Esophagus muscularis mucosa (tissue), 4 donors: ENCODE results near the gene TENM3. TPM values are rescaled to one million over a fixed set of nuclear protein-coding genes. Genes with fewer than 3 reads are reported as not detected.

Experiments
- DNase-seq: peaks from one replicate; pipeline ENCODE4 v3.0.0-alpha.2; 2017; ENCODE audit errors: extremely low spot score
- H3K27ac ChIP-seq, 4 donors: fragments of 200-600 bp; sonication (generic); replicated peaks in 1 of 4; 1 replicate in 3 of 4; 2 replicates in 1 of 4; pipeline ENCODE4 v1.5.1; 2016 to 2019; ENCODE audit warnings: mild to moderate bottlenecking in 1 of 4
- H3K27me3 ChIP-seq, 4 donors: fragments of 200-600 bp; sonication (generic); one replicate each; pipeline versions ENCODE4 v1.5.1 to v1.6.0; 2016 to 2019
- H3K36me3 ChIP-seq, 4 donors: fragments of 200-600 bp; sonication (generic); one replicate each; pipeline ENCODE4 v1.5.1; 2016 to 2019
- H3K4me1 ChIP-seq, 4 donors: fragments of 200-600 bp; sonication (generic); one replicate each; pipeline ENCODE4 v1.5.1; 2016 to 2019
- H3K4me3 ChIP-seq, 4 donors: fragments of 200-600 bp; sonication (generic); 1 replicate in 2 of 4; 2 replicates in 2 of 4; pipeline ENCODE4 v1.5.1; 2016 to 2019; ENCODE audit warnings: mild to moderate bottlenecking in 4 of 4, moderate library complexity in 1 of 4
- H3K9me3 ChIP-seq, 4 donors: fragments of 200-600 bp; sonication (generic); 1 replicate in 3 of 4; 2 replicates in 1 of 4; pipeline ENCODE4 v1.5.1; 2016 to 2019
- EP300 ChIP-seq: sonication (generic); formaldehyde crosslinking; IDR thresholded peaks from one replicate; pipeline ENCODE4 v1.6.1; 2017; ENCODE audit warnings: antibody characterized with exemption
- POLR2A ChIP-seq: fragments of 450-650 bp; IDR thresholded peaks from one replicate; pipeline ENCODE4 v1.6.1; 2017; ENCODE audit warnings: antibody characterized with exemption, moderate library complexity, mild to moderate bottlenecking, low read depth
- POLR2AphosphoS5 ChIP-seq, 2 donors: sonication (generic); formaldehyde crosslinking; IDR thresholded peaks; one replicate each; pipeline ENCODE4 v1.6.1; 2017; ENCODE audit warnings: antibody characterized with exemption in 2 of 2
- WGBS: methylation state at CpG from one replicate; pipeline ENCODE4 v1.1.5; 2018; 5-methylcytosine and 5-hydroxymethylcytosine counted together
- intact Hi-C: fragments of 100-400 bp; cut with DNase I; formaldehyde crosslinking; loops from one replicate; pipeline ENCODE4 v1.15.1; 2023
- total RNA-seq, 4 donors: library from RNA; depleted of rRNA; stranded (reverse); fragments of >200 nt; gene quantifications; one replicate each; pipeline versions ENCODE4 v1.1.0 to v1.2.1, GENCODE V29; 2016
- TF ChIP-seq, protein P1 (sequence below), 3 experiments: fragments of 200-600 bp in 2 of 3; fragments of 450-650 bp in 1 of 3; sonication (generic) in 2 of 3; IDR thresholded peaks; one replicate each; pipeline ENCODE4 v1.5.1; 2017 to 2019; ENCODE audit warnings: antibody characterized with exemption in 3 of 3, mild to moderate bottlenecking in 2 of 3, moderate library complexity in 1 of 3

The TENM3 gene
- total RNA-seq, 4 donors from 2014 or later = 16.2 to 30.5 (median 28.3) TPM

- no peaks in the 10 kb centered on the region for H3K36me3 ChIP-seq
- no peak overlapping the region for H3K4me3 ChIP-seq
- H3K4me1 ChIP-seq = peaks cover 0 to 27% (median 24%) of the 10 kb centered on the region in 4 donors
- peak overlapping the region; percentile 53 to 81 (median 74) for H3K27ac ChIP-seq
- intact Hi-C loops = no loop called here
- DNase-seq = no peak
- no peaks in the 10 kb centered on the region for H3K9me3 ChIP-seq
- TF ChIP-seq EP300 = no peak
- TF ChIP-seq POLR2A = no peak
- TF ChIP-seq POLR2AphosphoS5 (IDR thresholded peaks at IDR 0.05) = peak in 1 of 2 donors; percentile 49
- TF ChIP-seq, protein P1, sequence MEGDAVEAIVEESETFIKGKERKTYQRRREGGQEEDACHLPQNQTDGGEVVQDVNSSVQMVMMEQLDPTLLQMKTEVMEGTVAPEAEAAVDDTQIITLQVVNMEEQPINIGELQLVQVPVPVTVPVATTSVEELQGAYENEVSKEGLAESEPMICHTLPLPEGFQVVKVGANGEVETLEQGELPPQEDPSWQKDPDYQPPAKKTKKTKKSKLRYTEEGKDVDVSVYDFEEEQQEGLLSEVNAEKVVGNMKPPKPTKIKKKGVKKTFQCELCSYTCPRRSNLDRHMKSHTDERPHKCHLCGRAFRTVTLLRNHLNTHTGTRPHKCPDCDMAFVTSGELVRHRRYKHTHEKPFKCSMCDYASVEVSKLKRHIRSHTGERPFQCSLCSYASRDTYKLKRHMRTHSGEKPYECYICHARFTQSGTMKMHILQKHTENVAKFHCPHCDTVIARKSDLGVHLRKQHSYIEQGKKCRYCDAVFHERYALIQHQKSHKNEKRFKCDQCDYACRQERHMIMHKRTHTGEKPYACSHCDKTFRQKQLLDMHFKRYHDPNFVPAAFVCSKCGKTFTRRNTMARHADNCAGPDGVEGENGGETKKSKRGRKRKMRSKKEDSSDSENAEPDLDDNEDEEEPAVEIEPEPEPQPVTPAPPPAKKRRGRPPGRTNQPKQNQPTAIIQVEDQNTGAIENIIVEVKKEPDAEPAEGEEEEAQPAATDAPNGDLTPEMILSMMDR (IDR thresholded peaks at IDR 0.05) = no peak
- 12% methylated on average over 2 of the region's 2 CpGs for WGBS
- no peaks in the 10 kb centered on the region for H3K27me3 ChIP-seq
Observed at GRCh38 chr4:182207830-182208396, 35.3 kb upstream of the TENM3 start.

- TF ChIP-seq EP300 = no peak
- no peak for TF ChIP-seq POLR2AphosphoS5 (IDR thresholded peaks at IDR 0.05)
- TF ChIP-seq, protein P1 (IDR thresholded peaks at IDR 0.05) = no peak
- TF ChIP-seq POLR2A = no peak
Observed at GRCh38 chr4:182208526-182209050, 34.6 kb upstream of the TENM3 start.

DNA sequence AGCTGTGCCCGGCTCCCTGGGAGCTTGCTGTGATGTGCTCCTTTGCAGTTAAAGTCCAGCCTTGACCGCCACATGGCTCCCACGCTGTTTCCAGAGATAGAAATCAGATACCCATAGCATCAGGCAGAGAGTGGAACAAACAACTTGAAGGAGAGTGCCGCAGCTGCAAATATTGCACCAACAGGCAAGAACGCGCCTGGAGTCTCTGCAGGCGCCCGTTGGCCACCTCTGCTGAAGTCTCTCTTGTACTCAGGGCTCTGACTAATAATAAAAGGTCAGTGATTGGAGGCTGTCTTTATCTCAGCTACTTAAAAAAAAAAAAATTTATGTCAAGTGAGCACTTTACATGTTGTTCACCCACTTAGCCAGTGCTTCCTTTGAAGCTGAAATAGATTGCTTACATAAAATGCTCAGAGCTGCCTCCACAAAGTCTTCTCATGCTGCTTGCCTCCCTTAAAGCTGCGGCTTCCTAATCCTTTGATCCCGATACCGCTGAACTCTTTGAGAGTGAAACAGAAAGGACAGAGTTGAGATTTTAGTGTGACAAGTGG, 30.9 kb upstream of the TENM3 start:
- 84% methylated on average over 11 of the region's 11 CpGs for WGBS
- intact Hi-C loops = no loop called here

More at GRCh38 chr4:182208526-182209050, 34.6 kb upstream of the TENM3 start:
- 94% methylated on average over 6 of the region's 6 CpGs for WGBS
- Histone ChIP-seq H3K27me3 (no peaks in the 10 kb centered on the region), H3K9me3 (no peaks in the 10 kb centered on the region), H3K27ac (peak overlapping the region; percentile 53 to 81 (median 74)), H3K4me3 (no peak overlapping the region), H3K4me1 (peaks cover 0 to 27% (median 24%) of the 10 kb centered on the region in 4 donors), H3K36me3 (no peaks in the 10 kb centered on the region)
- intact Hi-C loops = no loop called here
- peak; percentile 62 for DNase-seq

DNA sequence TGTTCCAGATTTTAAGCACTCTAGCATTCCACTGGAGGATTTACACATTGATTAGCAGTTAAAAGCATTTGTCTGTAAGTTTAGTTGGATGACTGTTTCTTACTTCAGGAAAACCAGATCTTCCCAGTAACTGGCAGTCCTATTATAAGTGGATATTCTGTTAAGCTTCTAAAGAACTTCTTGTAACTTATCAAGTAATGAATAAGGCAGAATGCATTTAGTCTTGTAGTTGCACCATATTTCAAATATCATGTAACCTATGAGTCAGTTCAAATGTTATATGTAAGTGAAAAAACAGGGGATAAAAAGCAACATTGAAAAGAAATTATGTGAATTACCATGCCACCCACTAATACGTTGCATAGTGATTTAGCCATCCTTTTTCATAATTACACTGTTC, 30.2 kb upstream of the TENM3 start:
- intact Hi-C loops = no loop called here

More for the DNA sequence above, 30.9 kb upstream of the TENM3 start:
- H3K4me3 ChIP-seq = no peak overlapping the region
- no peaks in the 10 kb centered on the region for H3K27me3 ChIP-seq
- H3K4me1 ChIP-seq = peaks cover 0 to 21% (median 15%) of the 10 kb centered on the region in 4 donors
- H3K9me3 ChIP-seq = no peaks in the 10 kb centered on the region
- TF ChIP-seq POLR2A = no peak
- no peak for TF ChIP-seq POLR2AphosphoS5 (IDR thresholded peaks at IDR 0.05)
- TF ChIP-seq, protein P1 (IDR thresholded peaks at IDR 0.05) = no peak
- no peak for TF ChIP-seq EP300
- H3K36me3 ChIP-seq = no peaks in the 10 kb centered on the region
- H3K27ac ChIP-seq = no peak overlapping the region
- DNase-seq = peak; percentile 86

GRCh38 chr4:182215148-182215547, 28.1 kb upstream of the TENM3 start:
- no peak overlapping the region for H3K27ac ChIP-seq
- no peaks in the 10 kb centered on the region for H3K27me3 ChIP-seq
- intact Hi-C loops = no loop called here
- no peak for DNase-seq
- H3K4me3 ChIP-seq = no peak overlapping the region
- WGBS = 69% methylated on average over 3 of the region's 3 CpGs
- H3K36me3 ChIP-seq = no peaks in the 10 kb centered on the region
- no peaks in the 10 kb centered on the region for H3K4me1 ChIP-seq
- no peak for TF ChIP-seq EP300
- TF ChIP-seq, protein P1 (IDR thresholded peaks at IDR 0.05) = no peak
- no peak for TF ChIP-seq POLR2A
- TF ChIP-seq POLR2AphosphoS5 (IDR thresholded peaks at IDR 0.05) = no peak
- no peaks in the 10 kb centered on the region for H3K9me3 ChIP-seq

More for the DNA sequence above, 30.2 kb upstream of the TENM3 start:
- H3K27me3 ChIP-seq = no peaks in the 10 kb centered on the region
- no peaks in the 10 kb centered on the region for H3K9me3 ChIP-seq
- no peak overlapping the region for H3K4me3 ChIP-seq
- peaks cover 0 to 13% (median 9%) of the 10 kb centered on the region in 4 donors for H3K4me1 ChIP-seq
- 88% methylated on average over 1 of the region's 1 CpG for WGBS
- no peak overlapping the region for H3K27ac ChIP-seq
- no peaks in the 10 kb centered on the region for H3K36me3 ChIP-seq
- DNase-seq = no peak
- TF ChIP-seq POLR2AphosphoS5 (IDR thresholded peaks at IDR 0.05) = no peak
